ENCODE measurements around the gene ANKRD33B.

ANKRD33B gene

DNA sequence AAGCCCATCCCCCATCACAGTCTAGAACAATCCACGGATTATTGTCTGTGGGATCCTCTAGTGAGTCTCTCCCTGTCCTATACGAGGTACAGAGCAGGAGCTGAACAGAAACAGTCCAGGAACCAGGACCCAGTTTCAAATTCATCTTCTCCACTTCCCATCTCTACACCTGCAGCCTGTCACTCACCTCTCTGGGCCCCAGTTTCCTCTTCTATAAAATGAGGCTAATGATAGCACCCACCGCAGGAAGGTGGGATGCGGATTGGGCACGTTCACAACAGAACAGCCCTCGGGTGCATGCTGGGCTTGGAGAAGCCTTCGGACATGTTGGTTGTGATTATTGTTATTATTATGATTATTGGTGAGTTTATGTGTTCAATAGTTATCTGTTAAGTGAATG is 78.5 kb downstream of the ANKRD33B start:
- DNase-seq = no peak

DNA sequence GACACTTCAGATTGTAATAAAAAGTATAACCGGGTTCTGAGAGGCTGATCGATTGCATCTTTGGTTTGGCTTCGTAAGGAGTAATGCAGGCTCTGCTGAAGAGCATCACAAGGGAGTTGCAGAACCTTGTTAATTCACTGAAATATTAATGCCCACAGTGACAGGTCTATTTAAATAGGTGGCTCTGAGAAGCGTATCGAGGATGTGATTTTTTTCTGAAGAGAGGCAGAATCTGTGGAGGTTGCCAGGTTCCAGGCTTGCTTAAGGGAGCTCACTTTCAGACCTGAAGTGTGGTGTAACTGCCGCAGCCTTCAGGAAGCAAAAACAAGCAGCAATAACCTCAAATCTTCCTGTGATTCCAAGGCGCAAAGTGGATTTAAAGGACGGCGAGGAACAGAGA is 80.3 kb downstream of the ANKRD33B start:
- DNase-seq = no peak

GRCh38 chr5:10645146-10645545 is 81.3 kb downstream of the ANKRD33B start:
- DNase-seq = no peak

DNA sequence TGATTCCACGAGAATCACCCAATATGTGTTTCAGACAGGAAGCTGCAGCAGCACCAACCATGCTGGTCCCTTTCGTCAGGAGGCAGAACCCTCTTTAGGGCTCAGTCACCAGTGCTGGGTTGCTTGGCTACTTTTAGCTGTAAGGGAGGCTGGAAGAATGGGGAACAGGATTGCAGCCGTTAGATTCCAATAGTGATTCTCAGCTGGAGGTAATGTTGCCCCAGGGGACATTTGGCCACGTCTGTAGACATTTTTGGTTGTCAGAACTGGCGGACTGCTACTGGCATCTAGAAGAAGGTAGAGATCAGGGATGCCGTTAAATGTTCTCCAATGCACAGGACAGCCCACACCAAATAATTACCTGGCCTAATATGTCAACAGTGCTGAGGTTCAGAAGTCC is 81.8 kb downstream of the ANKRD33B start:
- DNase-seq = no peak

DNA sequence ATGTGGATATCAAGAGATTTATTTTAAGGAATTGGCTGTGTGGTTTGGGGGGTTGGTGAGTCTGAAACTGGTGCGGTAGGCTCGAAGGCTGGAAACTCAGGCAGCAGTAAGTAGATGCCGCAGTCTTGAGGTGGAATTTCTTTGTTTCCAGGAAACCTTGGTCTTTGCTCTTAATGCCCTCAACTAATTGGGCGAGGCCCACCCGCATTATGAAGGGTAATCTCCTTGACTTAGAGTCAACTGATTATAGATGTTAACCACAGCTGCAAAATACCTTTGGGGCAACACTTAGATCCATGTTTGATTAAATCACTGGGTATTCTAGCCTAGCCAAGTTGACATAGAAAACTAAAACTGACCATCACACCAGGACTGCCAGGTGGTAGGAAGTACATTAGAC is 83.8 kb downstream of the ANKRD33B start:
- DNase-seq = no peak

DNA sequence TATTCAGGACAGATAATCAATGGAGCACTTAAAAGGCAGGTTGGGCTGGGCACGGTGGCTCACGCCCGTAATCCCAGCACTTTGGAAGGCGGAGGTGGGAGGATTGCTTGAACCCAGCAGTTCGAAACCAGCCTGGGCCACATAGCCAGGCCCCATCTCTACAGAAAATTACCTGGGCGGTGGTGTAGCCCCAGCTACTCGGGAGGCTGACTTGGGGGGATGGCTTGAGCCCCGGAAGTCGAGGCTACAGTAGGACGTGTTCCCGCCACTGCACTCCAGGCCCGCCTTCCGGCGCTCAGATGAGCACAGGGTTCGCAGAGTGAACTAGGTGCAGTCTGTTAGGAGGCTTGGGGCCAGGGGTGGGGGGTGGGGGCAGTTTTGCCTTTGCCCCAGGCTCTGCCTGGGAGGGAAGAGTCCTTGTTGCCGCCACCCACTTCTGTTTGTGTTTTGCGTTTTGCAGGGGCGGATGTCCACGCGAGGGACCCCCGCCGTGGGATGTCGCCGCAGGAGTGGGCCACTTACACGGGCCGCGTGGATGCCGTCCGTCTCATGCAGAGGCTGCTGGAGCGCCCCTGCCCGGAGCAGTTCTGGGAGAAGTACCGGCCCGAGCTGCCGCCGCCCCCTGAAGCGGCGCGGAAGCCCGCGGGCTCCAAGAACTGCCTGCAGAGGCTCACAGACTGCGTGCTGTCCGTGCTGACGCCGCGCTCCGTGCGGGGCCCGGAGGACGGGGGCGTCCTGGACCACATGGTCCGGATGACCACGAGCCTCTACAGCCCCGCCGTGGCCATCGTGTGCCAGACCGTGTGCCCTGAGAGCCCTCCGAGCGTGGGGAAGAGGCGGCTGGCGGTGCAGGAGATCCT is 85.2 kb downstream of the ANKRD33B start:
- no peak for DNase-seq

DNA sequence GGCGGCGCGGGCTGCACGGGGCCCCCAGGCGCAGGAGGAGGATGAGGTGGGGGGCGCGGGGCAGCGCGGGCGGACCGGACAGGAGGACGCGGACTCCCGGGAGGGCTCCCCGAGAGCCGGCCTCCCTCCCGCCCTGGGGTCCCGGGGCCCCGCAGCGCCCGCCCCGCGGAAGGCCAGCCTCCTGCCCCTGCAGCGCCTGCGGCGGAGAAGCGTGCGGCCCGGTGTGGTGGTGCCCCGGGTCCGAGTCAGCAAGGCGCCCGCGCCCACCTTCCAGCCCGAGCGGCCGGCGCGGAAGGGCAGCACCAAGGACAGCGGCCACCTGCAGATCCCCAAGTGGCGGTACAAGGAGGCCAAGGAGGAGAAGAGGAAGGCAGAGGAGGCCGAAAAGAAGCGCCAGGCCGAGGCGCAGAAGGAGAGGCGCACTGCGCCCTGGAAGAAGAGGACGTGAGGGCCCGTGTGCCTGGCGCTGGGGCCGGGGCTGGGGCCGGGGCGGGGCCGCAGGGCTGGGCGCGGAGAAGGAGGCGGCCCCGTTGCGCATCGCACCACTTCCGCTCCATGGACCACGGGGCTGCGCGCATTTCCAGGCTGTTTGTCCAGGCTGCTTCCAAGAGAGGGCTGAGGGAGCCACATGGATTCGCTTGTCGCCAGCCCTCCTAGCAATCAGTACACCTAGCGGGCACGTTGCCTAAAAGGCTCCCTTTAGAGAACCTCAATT is 86.0 kb downstream of the ANKRD33B start:
- no peak for DNase-seq

DNA sequence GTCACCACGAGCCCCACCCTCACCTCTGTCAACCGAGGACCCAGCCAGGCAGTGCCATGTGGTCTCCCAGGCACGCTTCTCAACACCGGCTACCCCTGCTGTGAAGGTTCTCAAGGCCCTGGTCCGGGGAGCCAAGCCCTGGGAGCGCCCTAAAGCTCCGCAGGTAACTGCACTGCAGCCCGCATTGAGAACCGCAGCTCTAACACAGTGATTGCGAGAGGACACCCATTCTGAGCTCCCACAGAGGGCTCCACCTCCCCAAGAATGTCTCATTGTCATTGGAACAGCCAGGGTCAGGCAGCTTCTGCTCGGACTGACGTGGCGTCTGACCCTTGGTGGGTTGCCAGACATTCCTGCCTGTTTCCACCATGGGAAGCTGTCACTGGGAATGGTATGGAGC is 88.3 kb downstream of the ANKRD33B start:
- DNase-seq = no peak

DNA sequence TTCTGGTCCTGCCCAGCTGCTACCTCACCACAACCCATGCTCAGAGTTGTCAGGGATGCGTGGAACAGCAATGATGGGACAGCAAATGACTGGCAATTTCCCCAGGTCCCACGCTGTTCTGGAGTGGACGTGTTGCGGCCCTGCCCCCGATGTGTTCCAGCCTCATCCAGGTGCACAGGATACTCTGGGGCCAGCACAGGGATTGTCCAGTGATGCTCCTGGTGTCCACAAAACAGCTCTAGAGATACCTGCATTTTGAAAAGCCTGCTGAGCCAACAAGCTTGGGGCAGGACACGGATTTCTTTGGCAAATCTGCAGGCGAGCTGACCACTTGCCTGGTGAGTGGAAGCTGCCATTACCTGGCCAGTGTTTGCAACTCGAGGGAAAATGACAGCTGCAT is 88.7 kb downstream of the ANKRD33B start:
- no peak for DNase-seq

- no peak for DNase-seq
These were observed 89.2 kb downstream of the ANKRD33B start for GRCh38 chr5:10653043-10653442.

GRCh38 chr5:10653751-10654400 is 90.0 kb downstream of the ANKRD33B start:
- DNase-seq = no peak

GRCh38 chr5:10654566-10654965 is 90.7 kb downstream of the ANKRD33B start:
- DNase-seq = no peak

DNA sequence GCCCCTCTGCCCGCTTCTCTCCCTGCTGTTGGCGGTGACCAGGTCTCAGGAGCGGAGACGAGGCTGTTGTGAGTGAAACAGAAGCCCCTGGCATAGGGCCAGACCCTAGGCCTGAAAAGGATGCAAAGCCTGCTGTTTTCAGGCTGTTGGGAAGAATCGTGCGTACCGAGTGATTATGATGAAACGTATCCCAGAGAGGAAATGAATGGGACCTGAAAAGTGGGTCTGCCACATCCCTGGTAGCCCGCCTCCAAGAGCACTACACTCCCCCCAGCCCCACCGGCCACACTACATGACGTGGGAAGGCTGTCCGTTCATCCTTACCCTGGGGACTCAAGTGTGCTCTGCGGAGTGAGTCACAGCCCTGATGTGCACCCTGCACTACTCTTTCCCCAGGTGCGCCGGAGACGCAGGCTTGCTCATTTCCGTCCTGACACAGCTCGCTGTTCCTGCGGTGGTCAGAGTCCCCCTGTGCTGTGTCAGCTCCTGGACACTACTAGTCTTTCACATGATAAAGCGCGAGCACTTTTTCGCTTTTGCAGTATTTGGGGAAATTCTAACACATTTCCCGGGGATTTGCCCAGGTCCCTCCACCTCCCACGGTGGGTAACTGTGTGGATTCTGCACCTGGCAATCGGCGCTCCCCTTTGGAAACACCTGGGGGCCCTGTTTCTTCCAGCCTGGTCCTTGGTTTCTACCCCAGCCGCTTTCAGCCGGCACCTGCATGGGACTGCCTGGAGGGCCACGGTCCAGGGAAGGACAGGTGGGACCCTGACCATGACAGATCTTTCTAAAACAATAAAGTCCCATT is 91.5 kb downstream of the ANKRD33B start:
- DNase-seq = no peak

DNA sequence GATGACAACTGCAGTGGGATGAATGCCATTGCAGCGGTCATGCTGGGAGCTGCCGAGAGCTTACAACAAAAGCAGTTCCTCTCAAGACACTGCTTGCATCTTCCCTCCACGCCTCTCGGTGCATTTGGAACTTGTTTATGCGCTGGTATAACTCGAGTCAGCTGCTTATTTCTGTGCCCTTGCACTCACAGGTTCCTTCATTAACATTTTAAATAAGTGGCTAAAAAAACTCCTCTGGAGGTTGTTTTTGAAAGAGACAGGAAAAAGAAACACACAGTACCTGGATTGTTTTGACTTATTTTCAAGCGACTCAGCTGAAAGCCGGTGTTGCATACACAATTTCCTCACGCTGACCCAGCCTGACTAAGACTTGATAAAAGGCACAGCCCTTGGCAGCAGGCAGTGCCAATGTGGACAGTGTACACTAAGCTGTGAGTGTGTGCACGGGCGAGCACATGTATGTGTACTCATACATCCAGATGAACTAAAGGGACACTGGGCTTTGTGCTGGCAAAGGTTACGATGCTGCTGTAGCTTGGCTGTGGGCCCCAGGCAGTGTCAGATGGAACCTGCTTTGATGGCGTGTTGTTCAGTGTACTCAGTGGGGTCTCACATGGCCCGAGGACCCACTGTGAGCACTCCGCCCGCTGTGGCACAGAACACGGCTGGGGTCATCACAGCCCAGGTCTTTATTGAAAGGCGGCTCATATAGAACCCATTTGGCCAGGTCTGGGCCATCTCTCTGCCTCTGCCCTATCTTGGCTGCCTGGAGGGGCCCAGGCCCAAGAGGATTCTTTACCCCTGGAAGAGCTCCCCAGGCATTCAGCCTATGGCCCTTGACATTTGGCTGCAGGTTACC is 92.3 kb downstream of the ANKRD33B start:
- DNase-seq = no peak

DNA sequence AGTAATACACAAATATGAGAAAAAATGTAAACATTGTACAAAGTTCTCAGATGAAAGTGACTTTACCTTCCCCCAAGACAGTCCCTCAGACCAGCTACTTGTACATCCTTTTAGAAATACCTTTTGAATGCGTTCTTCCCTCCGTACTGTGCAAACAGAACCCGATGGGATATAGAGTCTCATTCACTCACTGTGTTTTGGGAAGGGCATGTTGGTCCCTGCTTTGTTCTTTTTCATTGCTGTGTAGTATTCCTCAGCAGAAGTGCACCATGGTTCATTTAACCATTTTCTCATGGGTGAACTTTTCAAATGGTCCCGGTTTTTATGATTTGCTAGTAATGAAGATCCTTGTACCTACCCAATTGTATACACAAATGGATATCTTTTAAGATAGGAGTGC is 94.4 kb downstream of the ANKRD33B start:
- DNase-seq = no peak

DNA sequence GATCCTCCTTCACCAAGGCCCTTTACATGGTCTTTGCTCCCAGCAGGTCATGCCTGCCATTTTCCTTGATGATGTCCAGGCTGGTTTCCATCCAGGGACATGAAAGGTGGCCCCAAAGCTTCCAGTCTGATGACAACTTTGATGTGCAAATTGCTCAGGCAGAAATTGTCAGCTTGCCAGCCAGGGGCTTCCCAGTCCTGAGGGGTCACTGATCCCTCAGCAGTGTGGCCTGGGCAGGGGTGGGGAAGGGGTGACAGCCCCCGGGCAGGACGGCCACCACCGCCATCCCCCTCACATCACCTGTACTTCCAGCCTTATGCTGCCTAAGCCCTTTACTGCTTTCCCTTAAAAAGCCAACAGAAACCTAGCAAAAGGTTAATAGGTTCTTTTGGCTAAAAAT is 96.3 kb downstream of the ANKRD33B start:
- no peak for DNase-seq

DNA sequence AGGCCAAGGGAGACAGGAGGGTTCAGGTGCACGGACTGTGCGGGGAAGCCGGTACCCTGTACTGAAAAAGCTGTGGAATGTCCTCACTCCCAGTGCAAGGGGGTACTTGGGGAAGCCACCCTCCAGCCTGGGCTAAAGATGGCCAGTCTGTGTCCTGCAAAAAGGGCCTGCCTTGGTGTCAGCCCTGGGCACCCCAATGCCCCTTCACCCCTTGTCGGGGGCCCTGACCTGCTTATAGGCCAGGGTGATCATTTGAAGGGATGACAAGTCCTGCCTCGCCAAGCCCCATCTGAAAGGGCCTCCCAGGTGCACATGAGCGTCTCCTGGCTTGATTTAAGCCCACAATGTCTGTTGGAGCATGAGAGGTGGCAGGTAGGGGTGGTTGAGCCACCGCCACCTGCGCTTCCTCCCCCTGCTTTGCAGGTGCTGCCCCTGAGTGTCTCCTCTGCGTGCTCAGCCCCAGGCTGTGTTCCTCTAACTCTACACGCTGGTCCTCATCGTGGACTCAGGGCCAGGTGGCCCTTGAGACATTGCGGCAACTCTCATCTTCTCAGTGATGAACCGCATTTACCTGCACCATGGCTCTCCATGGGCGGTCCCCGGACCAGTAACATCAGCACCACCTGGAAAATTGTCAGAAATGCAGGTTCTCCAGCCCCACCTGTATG is 97.0 kb downstream of the ANKRD33B start:
- no peak for DNase-seq

DNA sequence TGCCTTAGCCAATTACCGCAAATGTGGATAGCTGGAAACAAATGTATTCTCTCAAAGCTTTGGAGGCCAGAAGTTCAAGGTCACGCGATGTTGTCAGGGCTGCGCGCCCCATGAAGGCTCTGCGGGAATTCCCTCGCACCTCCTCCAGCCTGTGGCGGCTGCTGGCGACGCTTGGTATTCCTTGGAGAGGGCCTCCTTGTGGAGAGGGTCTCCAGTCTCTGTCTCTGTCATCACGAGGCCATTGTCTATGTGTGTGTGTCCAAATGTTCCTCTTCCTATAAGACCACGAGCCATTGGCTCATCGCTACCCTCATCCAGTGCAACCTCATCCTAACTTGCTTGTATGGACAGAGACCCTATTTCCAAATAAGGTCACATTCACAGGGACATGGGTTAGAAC is 97.5 kb downstream of the ANKRD33B start:
- DNase-seq = no peak

- no peak for DNase-seq
These were observed 98.2 kb downstream of the ANKRD33B start for GRCh38 chr5:10662083-10662482.

DNA sequence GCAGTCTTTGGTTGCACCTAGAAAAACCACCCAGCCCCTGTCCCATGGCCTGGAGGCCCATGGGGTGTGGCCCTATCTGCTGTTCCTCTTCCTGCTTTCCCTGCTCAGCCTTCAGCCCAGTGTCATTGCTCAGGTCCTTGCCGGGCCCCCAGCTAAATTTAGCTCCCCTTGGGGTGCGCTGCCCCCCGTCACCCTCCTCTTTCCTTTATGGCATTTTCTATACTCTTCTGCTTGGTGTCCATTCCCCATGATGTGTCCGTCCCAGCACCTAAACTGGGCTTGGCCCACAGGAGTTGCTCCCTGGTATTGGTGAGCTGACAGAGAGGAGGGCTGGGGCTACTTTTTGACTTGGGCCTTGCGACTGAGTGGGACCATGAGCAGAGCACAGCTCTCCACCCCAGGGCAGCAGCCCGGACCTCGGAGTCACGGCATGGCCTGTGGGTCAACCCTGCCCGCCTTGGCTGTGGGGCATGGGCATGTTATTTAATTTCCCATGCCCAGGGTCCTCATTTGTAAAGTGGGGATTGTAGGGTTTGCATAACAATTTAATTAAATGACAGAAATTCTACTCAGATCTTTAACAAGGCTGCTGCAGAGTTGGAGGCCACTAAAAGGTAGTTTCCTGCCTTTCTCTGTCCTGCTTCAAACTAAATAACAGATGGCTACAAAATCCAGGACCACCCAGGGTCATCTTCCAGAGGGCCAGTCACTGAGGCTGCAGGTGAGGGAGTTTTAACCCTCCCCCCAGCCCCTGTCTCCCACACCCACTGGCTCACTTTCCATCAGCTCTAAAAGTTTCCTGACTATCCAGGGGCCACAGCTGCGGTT is 99.0 kb downstream of the ANKRD33B start:
- no peak for DNase-seq

Data from activated T-cell treated with anti-CD3 and anti-CD28 coated beads, Interleukin-2, amount 50 U/mL, for 1 hour (primary cell).